Amniotic stem cell (primary cell): ENCODE measurements around the gene PDZK1.
"Not testable (repeated sequence)": the region's sequence is repeated elsewhere in the genome, so short reads cannot be mapped to it uniquely, and the experiment has no call there.

Source experiments
- DNase-seq: peaks from one replicate; lab custom pipeline; 2025; lab: John Stamatoyannopoulos, UW

PDZK1 gene

GRCh38 chr1:145707183-145707867 lies at the start of gene PDZK1:
TSS of gene PDZK1 (minus strand) at chr1:145707368. CDS start at chr1:145688021, 19,347 bp downstream.
- DNase-seq, result no peak

- DNase-seq, result peak; percentile 76
Measured at GRCh38 chr1:145751491-145752037, 44.4 kb upstream of the PDZK1 start.

GRCh38 chr1:145750426-145750825 lies 43.3 kb upstream of the PDZK1 start:
- DNase-seq, result no peak

- no peak for DNase-seq
Measured at GRCh38 chr1:145747398-145748247, 40.5 kb upstream of the PDZK1 start.

- DNase-seq, result peak; percentile 65
Measured at GRCh38 chr1:145740269-145740668, 33.1 kb upstream of the PDZK1 start.

- DNase-seq, result no peak
Measured at GRCh38 chr1:145736191-145736590, 29.0 kb upstream of the PDZK1 start.

GRCh38 chr1:145730900-145731299 lies 23.7 kb upstream of the PDZK1 start:
- DNase-seq, result no peak

GRCh38 chr1:145730467-145730866 lies 23.3 kb upstream of the PDZK1 start:
- no peak for DNase-seq

- no peak for DNase-seq
Measured at GRCh38 chr1:145729666-145730436, 22.7 kb upstream of the PDZK1 start.

- DNase-seq, result no peak
Measured at GRCh38 chr1:145729196-145729595, 22.0 kb upstream of the PDZK1 start.

GRCh38 chr1:145726193-145726592 lies 19.0 kb upstream of the PDZK1 start:
- not testable (repeated sequence) for DNase-seq

- DNase-seq, result peak; percentile 18
Measured at GRCh38 chr1:145720878-145721671, 13.9 kb upstream of the PDZK1 start.

GRCh38 chr1:145720556-145720877 lies 13.3 kb upstream of the PDZK1 start:
- DNase-seq, result no peak

GRCh38 chr1:145719230-145720079 lies 12.3 kb upstream of the PDZK1 start, which contains the start of gene CD160:
TSS of gene CD160 (plus strand) at chr1:145719499. CDS start at chr1:145728328, 8,829 bp downstream.
- DNase-seq, result no peak

- DNase-seq, result not testable (repeated sequence)
Measured at GRCh38 chr1:145718465-145718864, 11.3 kb upstream of the PDZK1 start.

GRCh38 chr1:145717833-145718232 lies 10.7 kb upstream of the PDZK1 start:
- DNase-seq, result no peak

GRCh38 chr1:145716641-145717345 lies 9.6 kb upstream of the PDZK1 start:
- DNase-seq, result no peak

GRCh38 chr1:145714524-145715111 lies 7.5 kb upstream of the PDZK1 start:
- no peak for DNase-seq

- DNase-seq, result no peak
Measured at GRCh38 chr1:145711213-145711651, 4.1 kb upstream of the PDZK1 start.
